Activated CD4-positive, alpha-beta T cell treated with anti-CD3 and anti-CD28 coated beads for 36 hours (primary cell): Measurements from ENCODE around the gene GIPC3. TPM values are rescaled to one million over a fixed set of nuclear protein-coding genes. Genes with fewer than 3 reads are reported as not detected.

ENCODE experiments used
- ATAC-seq: fragments of 200-7000 bp; cut with Tn5 transposase; one replicate; pipeline ENCODE4 v1.10.0; 2021; ENCODE audit warnings: mild to moderate bottlenecking, moderate library complexity
- CTCF ChIA-PET: fragments of 350-600 bp; sonication (Branson Sonifier 250); formaldehyde crosslinking; loops from one replicate; lab custom pipeline; 2021; ENCODE audit warnings: antibody characterized with exemption; lab: Charles Lee
- POLR2A ChIA-PET: fragments of 350-600 bp; sonication (Branson Sonifier 250); formaldehyde crosslinking; loops from one replicate; lab custom pipeline; 2021; ENCODE audit warnings: antibody characterized with exemption, inconsistent platforms; lab: Charles Lee
- DNase-seq: peaks from one replicate; pipeline ENCODE4 v3.0.0-alpha.2; 2020
- H3K27ac Mint-ChIP-seq: one replicate; pipeline ENCODE4 v1.8.0; 2021; ENCODE audit warnings: mixed read lengths
- H3K27me3 Mint-ChIP-seq: one replicate; pipeline ENCODE4 v1.8.0; 2021; ENCODE audit warnings: mixed read lengths
- H3K36me3 Mint-ChIP-seq: one replicate; pipeline ENCODE4 v1.8.0; 2021; ENCODE audit warnings: low read depth, mixed read lengths
- H3K4me1 Mint-ChIP-seq: one replicate; pipeline ENCODE4 v1.8.0; 2021; ENCODE audit warnings: mixed read lengths
- H3K4me3 Mint-ChIP-seq: one replicate; pipeline ENCODE4 v1.8.0; 2021; ENCODE audit warnings: mild to moderate bottlenecking, moderate library complexity, mixed read lengths
- H3K9me3 Mint-ChIP-seq: one replicate; pipeline ENCODE4 v1.8.0; 2021; ENCODE audit warnings: low read depth, mixed read lengths
- intact Hi-C, 2 experiments: fragments of 100-400 bp; cut with DNase I in 1 of 2; cut with micrococcal nuclease in 1 of 2; formaldehyde crosslinking; loops; one replicate each; pipeline versions ENCODE4 v1.14.2 to v1.15.1; 2022 to 2024; cut with DNase I, micrococcal nuclease
- total RNA-seq, 2 experiments: library from RNA; stranded (reverse); gene quantifications; one replicate each; pipeline ENCODE4 v1.2.3, GENCODE V29; 2021

Gene GIPC3
- total RNA-seq, 2 experiments from 2014 or later = 0.48 to 0.51 TPM

- H3K4me1 Mint-ChIP-seq = peaks cover 6% of the 10 kb centered on the region
- no peak for ATAC-seq
- no peak overlapping the region for H3K27ac Mint-ChIP-seq
- intact Hi-C loops = no loop called here
- H3K36me3 Mint-ChIP-seq = peaks cover 12% of the 10 kb centered on the region
- no peaks in the 10 kb centered on the region for H3K9me3 Mint-ChIP-seq
- H3K4me3 Mint-ChIP-seq = no peak overlapping the region
- no peaks in the 10 kb centered on the region for H3K27me3 Mint-ChIP-seq
- DNase-seq = no peak
- ChIA-PET POLR2A (no interaction called here), CTCF (interaction anchor here (0.9 kb wide), 1 partner anchor 20 kb away, joined by 4 read pairs; no protein-coding TSS in a partner anchor)
These were observed 27.1 kb downstream of the GIPC3 start for GRCh38 chr19:3612330-3612729.

GRCh38 chr19:3612901-3613741, 27.8 kb downstream of the GIPC3 start:
- Mint-ChIP-seq H3K27ac (no peak overlapping the region), H3K27me3 (no peaks in the 10 kb centered on the region), H3K4me1 (peaks cover 11% of the 10 kb centered on the region), H3K9me3 (no peaks in the 10 kb centered on the region), H3K4me3 (no peak overlapping the region), H3K36me3 (peaks cover 12% of the 10 kb centered on the region)
- no peak for ATAC-seq
- ChIA-PET POLR2A (no interaction called here), CTCF (interaction anchor here (0.9 kb wide), 1 partner anchor 21 kb away, joined by 4 read pairs; no protein-coding TSS in a partner anchor)
- DNase-seq = no peak
- intact Hi-C loops = no loop called here

GRCh38 chr19:3613818-3614661, 28.8 kb downstream of the GIPC3 start:
- Mint-ChIP-seq H3K9me3 (no peaks in the 10 kb centered on the region), H3K4me1 (peaks cover 13% of the 10 kb centered on the region), H3K4me3 (no peak overlapping the region), H3K27me3 (no peaks in the 10 kb centered on the region), H3K27ac (no peak overlapping the region), H3K36me3 (peaks cover 12% of the 10 kb centered on the region)
- DNase-seq (no peak), ATAC-seq (no peak)
- ChIA-PET CTCF (no interaction called here), POLR2A (no interaction called here)
- intact Hi-C loops = no loop called here

GRCh38 chr19:3614858-3615505, 29.7 kb downstream of the GIPC3 start:
- peaks cover 13% of the 10 kb centered on the region for H3K4me1 Mint-ChIP-seq
- ATAC-seq = no peak
- no peaks in the 10 kb centered on the region for H3K9me3 Mint-ChIP-seq
- CTCF ChIA-PET = interaction anchor here (1.6 kb wide), 1 partner anchor 30 kb away, joined by 4 read pairs; the partner anchor contains the start of gene GIPC3
- no peak overlapping the region for H3K27ac Mint-ChIP-seq
- H3K36me3 Mint-ChIP-seq = peaks cover 15% of the 10 kb centered on the region
- intact Hi-C loops = loop anchor here in 1 of 2 experiments (5.0 kb wide), 1 partner anchor 68 kb away; no protein-coding TSS in a partner anchor
- DNase-seq = no peak
- POLR2A ChIA-PET = no interaction called here
- no peaks in the 10 kb centered on the region for H3K27me3 Mint-ChIP-seq
- no peak overlapping the region for H3K4me3 Mint-ChIP-seq

GRCh38 chr19:3615524-3616135, 30.4 kb downstream of the GIPC3 start:
- ChIA-PET POLR2A (no interaction called here), CTCF (interaction anchor here (1.6 kb wide), 1 partner anchor 30 kb away, joined by 4 read pairs; the partner anchor contains the start of gene GIPC3)
- no peak overlapping the region for H3K27ac Mint-ChIP-seq
- peaks cover 13% of the 10 kb centered on the region for H3K4me1 Mint-ChIP-seq
- ATAC-seq (no peak), DNase-seq (no peak)
- H3K27me3 Mint-ChIP-seq = no peaks in the 10 kb centered on the region
- no peaks in the 10 kb centered on the region for H3K9me3 Mint-ChIP-seq
- peaks cover 13% of the 10 kb centered on the region for H3K36me3 Mint-ChIP-seq
- intact Hi-C loops = loop anchor here in 1 of 2 experiments (5.0 kb wide), 1 partner anchor 68 kb away; no protein-coding TSS in a partner anchor
- H3K4me3 Mint-ChIP-seq = no peak overlapping the region

GRCh38 chr19:3617463-3617862, 32.2 kb downstream of the GIPC3 start:
- H3K36me3 Mint-ChIP-seq = peaks cover 10% of the 10 kb centered on the region
- intact Hi-C loops = loop anchor here in 1 of 2 experiments (5.0 kb wide), 1 partner anchor 70 kb away; no protein-coding TSS in a partner anchor
- no peaks in the 10 kb centered on the region for H3K9me3 Mint-ChIP-seq
- DNase-seq (peak; percentile 50), ATAC-seq (peak; percentile 65)
- POLR2A ChIA-PET = interaction anchor here (0.6 kb wide), 1 partner anchor 13 kb away, joined by 3 read pairs; no protein-coding TSS in a partner anchor
- no peak overlapping the region for H3K4me3 Mint-ChIP-seq
- CTCF ChIA-PET = no interaction called here
- H3K27me3 Mint-ChIP-seq = no peaks in the 10 kb centered on the region
- H3K4me1 Mint-ChIP-seq = peaks cover 13% of the 10 kb centered on the region
- no peak overlapping the region for H3K27ac Mint-ChIP-seq

GRCh38 chr19:3618144-3618810, 33.0 kb downstream of the GIPC3 start:
- Mint-ChIP-seq H3K36me3 (peaks cover 10% of the 10 kb centered on the region), H3K27ac (no peak overlapping the region), H3K27me3 (no peaks in the 10 kb centered on the region), H3K9me3 (no peaks in the 10 kb centered on the region), H3K4me1 (peaks cover 13% of the 10 kb centered on the region), H3K4me3 (no peak overlapping the region)
- POLR2A ChIA-PET = no interaction called here
- DNase-seq = peak; percentile 75
- CTCF ChIA-PET = interaction anchor here (0.8 kb wide), 1 partner anchor 30 kb away, joined by 3 read pairs; no protein-coding TSS in a partner anchor
- intact Hi-C loops = loop anchor here (1.0 to 5.0 kb wide), 3 partner anchors 31 to 73 kb away; no protein-coding TSS in a partner anchor
- peak; percentile 62 for ATAC-seq

- no peak for DNase-seq
- Mint-ChIP-seq H3K27ac (no peak overlapping the region), H3K4me3 (no peak overlapping the region), H3K4me1 (peaks cover 13% of the 10 kb centered on the region), H3K27me3 (no peaks in the 10 kb centered on the region), H3K9me3 (no peaks in the 10 kb centered on the region), H3K36me3 (peaks cover 9% of the 10 kb centered on the region)
- ATAC-seq = no peak
- CTCF ChIA-PET = interaction anchor here (0.8 kb wide), 1 partner anchor 30 kb away, joined by 3 read pairs; no protein-coding TSS in a partner anchor
- intact Hi-C loops = loop anchor here (1.0 to 5.0 kb wide), 3 partner anchors 32 to 74 kb away; no protein-coding TSS in a partner anchor
- POLR2A ChIA-PET = no interaction called here
These were observed 33.7 kb downstream of the GIPC3 start for GRCh38 chr19:3618811-3619630.

GRCh38 chr19:3619631-3620012, 34.3 kb downstream of the GIPC3 start:
- POLR2A ChIA-PET = no interaction called here
- H3K36me3 Mint-ChIP-seq = peaks cover 10% of the 10 kb centered on the region
- H3K4me3 Mint-ChIP-seq = no peak overlapping the region
- H3K27me3 Mint-ChIP-seq = no peaks in the 10 kb centered on the region
- peaks cover 19% of the 10 kb centered on the region for H3K4me1 Mint-ChIP-seq
- ATAC-seq (no peak), DNase-seq (no peak)
- intact Hi-C loops = loop anchor here (2.0 to 5.0 kb wide), 2 partner anchors 33 to 72 kb away; no protein-coding TSS in a partner anchor
- CTCF ChIA-PET = interaction anchor here (0.5 kb wide), 1 partner anchor 32 kb away, joined by 3 read pairs; no protein-coding TSS in a partner anchor
- no peaks in the 10 kb centered on the region for H3K9me3 Mint-ChIP-seq
- H3K27ac Mint-ChIP-seq = no peak overlapping the region
